ENCODE results near the gene ARHGAP24. TPM values are rescaled to one million over a fixed set of nuclear protein-coding genes. Genes with fewer than 3 reads are reported as not detected.

The ARHGAP24 gene
- total and polyA plus RNA-seq, 3 donors from 2014 or later = 5.7 to 9.9 (median 9.4) TPM

DNA sequence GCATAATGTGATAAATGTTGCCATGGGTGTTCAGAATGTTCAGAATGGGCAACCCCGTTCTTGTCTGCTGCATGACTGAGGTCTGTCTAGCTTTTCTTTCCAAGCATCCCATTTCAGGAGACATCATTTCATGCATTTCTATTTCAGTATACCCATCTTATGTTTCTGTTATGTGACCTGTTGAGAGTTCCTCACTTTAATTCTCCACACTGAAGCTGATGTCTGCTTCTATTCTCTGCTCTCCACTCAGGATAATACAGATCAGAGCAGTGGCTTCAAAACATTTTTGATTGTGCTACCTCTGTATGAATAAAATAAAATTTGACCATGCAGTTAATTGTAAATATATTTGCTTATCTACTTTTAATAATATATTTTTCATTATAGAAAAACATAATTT is 398.6 kb downstream of the ARHGAP24 start:
- TF ChIP-seq, protein P1, sequence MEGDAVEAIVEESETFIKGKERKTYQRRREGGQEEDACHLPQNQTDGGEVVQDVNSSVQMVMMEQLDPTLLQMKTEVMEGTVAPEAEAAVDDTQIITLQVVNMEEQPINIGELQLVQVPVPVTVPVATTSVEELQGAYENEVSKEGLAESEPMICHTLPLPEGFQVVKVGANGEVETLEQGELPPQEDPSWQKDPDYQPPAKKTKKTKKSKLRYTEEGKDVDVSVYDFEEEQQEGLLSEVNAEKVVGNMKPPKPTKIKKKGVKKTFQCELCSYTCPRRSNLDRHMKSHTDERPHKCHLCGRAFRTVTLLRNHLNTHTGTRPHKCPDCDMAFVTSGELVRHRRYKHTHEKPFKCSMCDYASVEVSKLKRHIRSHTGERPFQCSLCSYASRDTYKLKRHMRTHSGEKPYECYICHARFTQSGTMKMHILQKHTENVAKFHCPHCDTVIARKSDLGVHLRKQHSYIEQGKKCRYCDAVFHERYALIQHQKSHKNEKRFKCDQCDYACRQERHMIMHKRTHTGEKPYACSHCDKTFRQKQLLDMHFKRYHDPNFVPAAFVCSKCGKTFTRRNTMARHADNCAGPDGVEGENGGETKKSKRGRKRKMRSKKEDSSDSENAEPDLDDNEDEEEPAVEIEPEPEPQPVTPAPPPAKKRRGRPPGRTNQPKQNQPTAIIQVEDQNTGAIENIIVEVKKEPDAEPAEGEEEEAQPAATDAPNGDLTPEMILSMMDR (IDR thresholded peaks at IDR 0.05) = no peak
- no peak for TF ChIP-seq POLR2A (IDR thresholded peaks at IDR 0.05)
- no peaks in the 10 kb centered on the region for H3K36me3 ChIP-seq (ENCODE audit: low read depth, missing control alignments)
- H3K4me3 ChIP-seq = no peak overlapping the region
- no peaks in the 10 kb centered on the region for H3K4me1 ChIP-seq
- DNase-seq = no peak
- H3K27me3 ChIP-seq = no peaks in the 10 kb centered on the region
- H3K9me3 ChIP-seq = no peaks in the 10 kb centered on the region
- no peak overlapping the region for H3K27ac ChIP-seq
- intact Hi-C loops (cut with DNase I; ENCODE audit: low total_unique reads) = no loop called here
- WGBS, 2 donors = 67 to 69% methylated on average over 1 of the region's 1 CpG

DNA sequence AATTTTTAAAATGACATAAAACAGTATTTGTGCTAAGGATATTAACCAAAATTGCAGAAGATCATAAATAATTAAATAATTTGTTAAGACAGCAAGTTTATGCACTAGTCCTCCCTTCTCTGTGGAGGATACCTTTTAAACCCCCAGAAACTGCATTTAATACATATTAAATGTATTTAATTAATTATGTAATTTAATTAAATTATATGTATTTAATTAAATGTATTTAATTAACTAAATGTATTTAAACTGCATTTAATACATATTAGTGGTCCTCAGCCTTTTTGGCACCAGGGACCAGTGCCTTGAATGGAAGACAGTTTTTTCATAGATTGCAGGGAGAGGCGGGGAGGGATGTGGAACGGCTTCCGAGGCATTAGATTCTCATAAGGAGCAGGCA is 404.6 kb downstream of the ARHGAP24 start:
- Histone ChIP-seq H3K4me3 (no peak overlapping the region), H3K4me1 (no peaks in the 10 kb centered on the region), H3K36me3 (ENCODE audit: low read depth, missing control alignments) (no peaks in the 10 kb centered on the region), H3K27me3 (no peaks in the 10 kb centered on the region), H3K27ac (no peak overlapping the region), H3K9me3 (no peaks in the 10 kb centered on the region)
- DNase-seq = no peak
- TF ChIP-seq, protein P1 (IDR thresholded peaks at IDR 0.05) = no peak
- no peak for TF ChIP-seq POLR2A (IDR thresholded peaks at IDR 0.05)
- intact Hi-C loops (cut with DNase I; ENCODE audit: low total_unique reads) = no loop called here
- WGBS, 2 donors = 80 to 89% methylated on average over 3 of the region's 3 CpGs

DNA sequence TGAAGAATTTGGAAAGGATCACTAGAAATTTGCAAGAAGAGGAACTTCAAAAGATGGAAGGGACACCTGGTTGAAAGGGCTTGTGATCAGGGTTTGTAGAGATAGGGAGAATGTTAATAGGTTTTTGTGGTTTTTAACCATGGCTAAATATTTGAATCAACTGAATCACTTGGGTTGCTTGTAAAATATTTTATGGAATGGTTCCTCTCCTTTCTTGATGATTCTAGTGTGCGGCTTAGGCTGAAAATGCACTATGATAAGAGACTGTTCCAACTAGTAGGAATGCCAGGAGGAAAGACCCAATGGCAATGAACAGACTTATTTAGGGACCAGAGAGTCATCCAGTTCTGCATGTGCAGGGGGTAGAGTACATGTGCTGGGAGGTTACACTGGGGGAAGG is 408.2 kb downstream of the ARHGAP24 start:
- DNase-seq = no peak
- Histone ChIP-seq H3K27ac (no peak overlapping the region), H3K27me3 (no peaks in the 10 kb centered on the region), H3K4me3 (no peak overlapping the region), H3K9me3 (no peaks in the 10 kb centered on the region), H3K36me3 (ENCODE audit: low read depth, missing control alignments) (no peaks in the 10 kb centered on the region), H3K4me1 (no peaks in the 10 kb centered on the region)
- intact Hi-C loops (cut with DNase I; ENCODE audit: low total_unique reads) = no loop called here
- WGBS, 2 donors = 97 to 100% methylated on average over 1 of the region's 1 CpG
- TF ChIP-seq POLR2A (IDR thresholded peaks at IDR 0.05) = no peak

DNA sequence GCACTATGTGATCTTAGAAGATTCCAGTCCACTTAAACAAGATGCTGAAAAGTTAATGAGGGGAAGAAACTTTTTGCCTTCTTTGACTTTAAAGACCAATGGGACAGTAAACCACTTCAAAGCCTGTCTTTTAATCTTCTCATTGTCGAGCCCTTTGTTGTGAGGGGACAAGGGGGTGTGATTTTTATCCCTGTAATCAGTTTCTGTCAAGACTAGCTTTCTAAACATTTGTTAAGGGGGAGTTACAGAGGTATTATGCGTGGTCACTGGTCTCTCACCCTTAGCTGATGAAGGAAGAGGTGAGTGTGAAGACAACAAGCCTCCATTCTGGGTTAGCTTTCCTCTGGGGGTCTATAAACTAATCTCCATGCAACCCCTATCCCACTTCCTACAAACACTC is 409.3 kb downstream of the ARHGAP24 start:
- 73 to 83% methylated on average over 2 of the region's 2 CpGs for WGBS, 2 donors
- Histone ChIP-seq H3K27ac (no peak overlapping the region), H3K27me3 (no peaks in the 10 kb centered on the region), H3K9me3 (no peaks in the 10 kb centered on the region), H3K36me3 (ENCODE audit: low read depth, missing control alignments) (no peaks in the 10 kb centered on the region), H3K4me1 (no peaks in the 10 kb centered on the region), H3K4me3 (no peak overlapping the region)
- DNase-seq = no peak
- intact Hi-C loops (cut with DNase I; ENCODE audit: low total_unique reads) = no loop called here
- no peak for TF ChIP-seq POLR2A (IDR thresholded peaks at IDR 0.05)
- TF ChIP-seq, protein P1 (IDR thresholded peaks at IDR 0.05) = no peak

DNA sequence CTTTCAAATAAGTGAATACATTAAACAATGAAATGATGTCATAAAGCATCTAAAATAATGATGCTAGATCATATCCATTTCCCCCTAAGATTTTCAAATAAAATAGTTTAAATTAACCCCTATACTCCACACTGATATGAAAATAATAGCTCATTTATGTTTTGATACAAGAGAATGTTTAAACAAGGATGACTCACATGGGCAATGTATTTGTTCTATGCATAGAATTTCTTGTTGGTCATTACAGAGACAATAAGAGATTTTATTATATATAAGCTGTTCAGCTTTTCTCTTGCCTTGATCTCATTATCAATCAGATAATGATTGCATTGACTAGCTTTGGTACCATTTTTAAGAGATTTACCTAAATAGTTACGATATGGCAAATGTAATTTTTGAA is 411.7 kb downstream of the ARHGAP24 start:
- H3K4me1 ChIP-seq = no peaks in the 10 kb centered on the region
- no peak overlapping the region for H3K4me3 ChIP-seq
- no peak overlapping the region for H3K27ac ChIP-seq
- no peak for DNase-seq
- intact Hi-C loops (cut with DNase I; ENCODE audit: low total_unique reads) = no loop called here
- TF ChIP-seq, protein P1 (IDR thresholded peaks at IDR 0.05) = no peak
- no peak for TF ChIP-seq POLR2A (IDR thresholded peaks at IDR 0.05)
- H3K27me3 ChIP-seq = no peaks in the 10 kb centered on the region
- H3K36me3 ChIP-seq (ENCODE audit: low read depth, missing control alignments) = no peaks in the 10 kb centered on the region
- no peaks in the 10 kb centered on the region for H3K9me3 ChIP-seq
- 98 to 100% methylated on average over 1 of the region's 1 CpG for WGBS, 2 donors
